NCI-H1092 (cell line): ENCODE results near the gene ZIC4.

Experiments used
- DNase-seq: peaks from one replicate; lab custom pipeline; 2025; lab: John Stamatoyannopoulos, UW

ZIC4 gene

GRCh38 chr3:147390589-147391569, 15.5 kb downstream of the ZIC4 start:
- no peak for DNase-seq

- DNase-seq = no peak
These were observed 16.6 kb downstream of the ZIC4 start for GRCh38 chr3:147389717-147390116.

- DNase-seq = no peak
These were observed 17.4 kb downstream of the ZIC4 start for GRCh38 chr3:147388700-147389580.

GRCh38 chr3:147387885-147388699, 18.3 kb downstream of the ZIC4 start:
- DNase-seq = no peak

GRCh38 chr3:147387291-147387884, 19.0 kb downstream of the ZIC4 start:
- DNase-seq = no peak

- no peak for DNase-seq
These were observed 21.0 kb downstream of the ZIC4 start for GRCh38 chr3:147385059-147386012.

GRCh38 chr3:147384210-147385058, 21.9 kb downstream of the ZIC4 start:
- DNase-seq = no peak

GRCh38 chr3:147383617-147384016, 22.7 kb downstream of the ZIC4 start:
- DNase-seq = no peak

- no peak for DNase-seq
These were observed 24.7 kb downstream of the ZIC4 start for GRCh38 chr3:147381596-147381995.

- DNase-seq = no peak
These were observed 25.4 kb downstream of the ZIC4 start for GRCh38 chr3:147380977-147381376.

- no peak for DNase-seq
These were observed 25.9 kb downstream of the ZIC4 start for GRCh38 chr3:147380387-147380951.

GRCh38 chr3:147379651-147380050, 26.7 kb downstream of the ZIC4 start:
- DNase-seq = no peak

GRCh38 chr3:147377412-147378367, 28.7 kb downstream of the ZIC4 start:
- DNase-seq = no peak

GRCh38 chr3:147373301-147373700, 33.0 kb downstream of the ZIC4 start:
- DNase-seq = no peak

- DNase-seq = no peak
These were observed 33.8 kb downstream of the ZIC4 start for GRCh38 chr3:147372525-147373027.

- no peak for DNase-seq
These were observed 34.5 kb downstream of the ZIC4 start for GRCh38 chr3:147371771-147372340.

- no peak for DNase-seq
These were observed 35.2 kb downstream of the ZIC4 start for GRCh38 chr3:147371140-147371539.
